Measurements from ENCODE around the gene SSR1.
"Not testable (repeated sequence)": the region's sequence is repeated elsewhere in the genome, so short reads cannot be mapped to it uniquely, and the experiment has no call there.

The SSR1 gene

GRCh38 chr6:7290079-7290478 is 22.9 kb downstream of the SSR1 start:
- TF ChIP-seq, protein P1, sequence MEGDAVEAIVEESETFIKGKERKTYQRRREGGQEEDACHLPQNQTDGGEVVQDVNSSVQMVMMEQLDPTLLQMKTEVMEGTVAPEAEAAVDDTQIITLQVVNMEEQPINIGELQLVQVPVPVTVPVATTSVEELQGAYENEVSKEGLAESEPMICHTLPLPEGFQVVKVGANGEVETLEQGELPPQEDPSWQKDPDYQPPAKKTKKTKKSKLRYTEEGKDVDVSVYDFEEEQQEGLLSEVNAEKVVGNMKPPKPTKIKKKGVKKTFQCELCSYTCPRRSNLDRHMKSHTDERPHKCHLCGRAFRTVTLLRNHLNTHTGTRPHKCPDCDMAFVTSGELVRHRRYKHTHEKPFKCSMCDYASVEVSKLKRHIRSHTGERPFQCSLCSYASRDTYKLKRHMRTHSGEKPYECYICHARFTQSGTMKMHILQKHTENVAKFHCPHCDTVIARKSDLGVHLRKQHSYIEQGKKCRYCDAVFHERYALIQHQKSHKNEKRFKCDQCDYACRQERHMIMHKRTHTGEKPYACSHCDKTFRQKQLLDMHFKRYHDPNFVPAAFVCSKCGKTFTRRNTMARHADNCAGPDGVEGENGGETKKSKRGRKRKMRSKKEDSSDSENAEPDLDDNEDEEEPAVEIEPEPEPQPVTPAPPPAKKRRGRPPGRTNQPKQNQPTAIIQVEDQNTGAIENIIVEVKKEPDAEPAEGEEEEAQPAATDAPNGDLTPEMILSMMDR (IDR thresholded peaks at IDR 0.05; ENCODE audit: control insufficient read depth, extremely low read depth, insufficient read depth): no peak
- DNase-seq (ENCODE audit: low read depth): no peak
- H3K4me3 ChIP-seq (ENCODE audit: low read depth, low read length): no peak overlapping the region

DNA sequence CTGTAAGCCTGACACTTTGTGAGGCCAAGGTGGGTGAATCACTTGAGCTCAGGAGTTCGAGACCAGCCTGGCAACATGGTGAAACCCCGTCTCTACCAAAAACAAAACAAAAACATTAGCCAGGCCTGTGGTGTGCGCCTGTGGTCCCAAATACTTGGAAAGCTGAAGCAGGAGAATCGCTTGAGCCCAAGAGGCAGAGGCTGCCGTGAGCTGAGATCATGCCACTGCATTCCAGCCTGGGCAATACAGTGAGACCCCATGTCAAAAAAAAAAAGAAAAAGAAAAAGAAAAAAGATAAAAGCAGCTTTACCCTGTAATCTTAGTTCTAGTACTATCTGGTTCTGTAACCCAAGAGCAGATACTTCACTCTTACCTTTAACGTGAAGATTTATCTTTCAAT is 27.6 kb downstream of the SSR1 start:
- TF ChIP-seq, protein P1 (IDR thresholded peaks at IDR 0.05; ENCODE audit: control insufficient read depth, extremely low read depth, insufficient read depth): no peak
- no peak for DNase-seq (ENCODE audit: low read depth)
- H3K4me3 ChIP-seq (ENCODE audit: low read depth, low read length): no peak overlapping the region

DNA sequence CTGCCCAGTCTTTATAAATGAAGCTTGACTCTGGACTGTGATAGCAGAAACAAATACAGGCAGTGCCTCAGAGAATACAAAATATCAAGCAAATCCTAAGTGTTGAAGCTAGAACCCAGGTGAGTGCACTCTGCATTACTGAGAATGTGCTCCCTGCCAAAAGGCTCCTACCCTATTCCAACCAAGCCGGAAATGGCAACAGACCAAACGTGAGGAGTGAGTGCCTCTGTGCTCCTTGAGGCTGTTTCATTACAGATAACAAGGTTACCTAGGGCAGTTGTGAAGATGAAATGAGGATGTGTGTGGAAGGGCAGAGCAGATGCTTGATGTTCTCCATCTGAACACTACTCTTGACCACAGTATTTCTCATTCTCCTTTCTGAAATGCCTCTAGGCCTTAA is 29.3 kb downstream of the SSR1 start:
- TF ChIP-seq, protein P1 (IDR thresholded peaks at IDR 0.05; ENCODE audit: control insufficient read depth, extremely low read depth, insufficient read depth): no peak
- no peak for DNase-seq (ENCODE audit: low read depth)
- no peak overlapping the region for H3K4me3 ChIP-seq (ENCODE audit: low read depth, low read length)

DNA sequence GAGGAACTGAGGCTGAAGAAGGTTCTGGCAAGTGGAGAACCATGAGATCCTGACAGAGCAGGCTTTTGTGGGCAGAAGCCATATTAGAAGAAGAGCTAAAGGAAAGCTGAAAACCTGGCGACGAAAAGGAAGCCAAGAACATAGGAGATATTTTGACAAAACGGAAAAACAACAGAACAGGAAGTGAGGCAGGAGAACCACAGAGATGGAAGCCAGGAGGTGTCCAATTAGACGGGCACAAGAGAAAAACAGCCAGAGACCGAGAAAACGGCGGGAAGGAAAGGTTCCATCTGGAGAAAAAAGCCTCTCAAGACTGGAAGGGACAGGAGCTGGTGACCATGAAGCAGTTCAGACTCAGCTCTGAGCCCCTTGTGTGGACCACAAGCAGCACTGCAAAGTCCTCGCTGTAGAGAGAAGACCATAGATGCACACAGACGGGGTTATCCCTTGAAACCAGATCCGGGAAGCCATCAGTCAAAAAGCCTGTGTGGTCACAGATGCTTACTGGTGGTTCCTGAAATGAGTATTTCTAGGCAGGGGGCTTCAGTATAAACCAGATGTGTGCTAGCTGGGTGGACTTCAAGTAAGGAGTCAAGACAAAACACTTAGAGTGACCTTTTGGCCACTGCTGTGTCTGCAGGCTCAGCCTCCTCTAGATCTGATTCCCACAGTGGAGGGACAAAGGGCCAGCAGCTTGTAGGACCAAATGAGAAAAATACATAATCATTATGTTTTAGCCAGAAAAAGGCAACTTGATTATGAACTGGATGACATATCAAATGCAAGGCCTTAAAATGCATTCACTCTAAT is 30.7 kb downstream of the SSR1 start:
- TF ChIP-seq, protein P1 (IDR thresholded peaks at IDR 0.05; ENCODE audit: control insufficient read depth, extremely low read depth, insufficient read depth): no peak
- no peak for DNase-seq (ENCODE audit: low read depth)

GRCh38 chr6:7276199-7276524 is 36.8 kb downstream of the SSR1 start:
- no peak for DNase-seq (ENCODE audit: low read depth)
- TF ChIP-seq, protein P1 (IDR thresholded peaks at IDR 0.05; ENCODE audit: control insufficient read depth, extremely low read depth, insufficient read depth): no peak
- no peak overlapping the region for H3K4me3 ChIP-seq (ENCODE audit: low read depth, low read length)

More for the DNA sequence above, 30.7 kb downstream of the SSR1 start:
- no peak overlapping the region for H3K4me3 ChIP-seq (ENCODE audit: low read depth, low read length)

DNA sequence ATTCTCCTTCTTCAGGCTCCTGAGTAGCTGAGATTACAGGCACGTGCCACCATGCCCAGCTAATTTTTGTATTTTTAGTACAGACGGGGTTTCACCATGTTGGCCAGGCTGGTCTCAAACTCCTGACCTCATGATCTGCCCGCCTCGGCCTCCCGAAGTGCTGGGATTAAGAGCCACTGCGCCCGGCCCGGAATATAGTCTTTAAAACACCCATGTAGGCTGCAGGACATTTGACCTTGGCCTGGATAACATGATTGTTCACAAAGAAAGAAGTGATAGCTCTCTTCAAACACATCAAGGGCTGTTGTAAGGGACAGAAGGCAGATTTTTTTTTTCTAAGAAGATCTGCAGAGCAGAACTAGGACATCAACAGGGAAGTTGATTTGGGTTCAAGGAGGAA is 38.5 kb downstream of the SSR1 start:
- not testable (repeated sequence) for DNase-seq (ENCODE audit: low read depth); H3K4me3 ChIP-seq (ENCODE audit: low read depth, low read length)

GRCh38 chr6:7273709-7274108 is 39.3 kb downstream of the SSR1 start:
- no peak overlapping the region for H3K4me3 ChIP-seq (ENCODE audit: low read depth, low read length)
- DNase-seq (ENCODE audit: low read depth): no peak
- TF ChIP-seq, protein P1 (IDR thresholded peaks at IDR 0.05; ENCODE audit: control insufficient read depth, extremely low read depth, insufficient read depth): no peak
